ENCODE data around the gene LRRC8D.

LRRC8D gene

DNA sequence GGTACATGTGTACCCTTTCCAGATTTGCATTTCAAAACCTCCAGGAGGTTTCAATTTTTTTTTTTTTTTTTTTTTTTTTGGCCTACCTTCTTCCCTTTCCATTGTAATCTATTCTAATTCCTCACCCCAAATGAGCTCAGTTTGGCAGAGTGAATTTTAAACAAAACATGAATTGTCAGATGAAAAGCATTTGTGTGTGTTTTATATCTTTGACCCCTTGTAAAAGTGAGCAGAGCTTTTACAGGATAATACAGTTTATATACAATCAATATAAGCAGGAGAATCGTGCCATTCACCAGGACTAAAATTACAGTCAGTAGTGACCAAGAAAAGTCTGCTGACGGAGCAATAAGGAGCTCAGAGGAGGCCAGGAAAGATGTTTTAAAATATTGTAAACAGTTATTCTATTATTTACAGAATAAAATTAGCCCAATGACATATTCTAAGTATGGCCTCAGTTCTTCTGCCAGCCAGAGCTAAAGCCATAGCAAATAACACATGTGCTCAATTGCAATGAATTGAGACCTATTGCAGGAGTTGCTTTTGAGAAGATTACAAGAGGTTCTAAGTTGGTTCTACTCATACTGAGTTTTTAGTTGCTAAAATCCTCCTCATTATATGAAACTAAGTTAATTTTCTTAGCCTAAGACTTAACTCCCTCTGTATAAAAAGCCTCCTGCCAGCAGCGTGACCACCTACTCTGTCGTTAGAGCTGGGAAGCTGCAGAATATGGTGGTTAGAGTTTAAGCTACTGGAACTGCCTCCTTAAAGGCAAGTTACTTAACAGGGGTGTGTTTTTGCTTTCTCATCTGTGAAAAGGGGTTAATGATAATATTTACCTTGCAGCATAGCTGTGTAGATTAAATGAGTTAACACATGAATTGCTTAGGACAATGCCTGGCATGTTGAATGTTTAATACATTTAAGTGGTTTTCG lies 123.3 kb downstream of the LRRC8D start:
- no peak for DNase-seq

DNA sequence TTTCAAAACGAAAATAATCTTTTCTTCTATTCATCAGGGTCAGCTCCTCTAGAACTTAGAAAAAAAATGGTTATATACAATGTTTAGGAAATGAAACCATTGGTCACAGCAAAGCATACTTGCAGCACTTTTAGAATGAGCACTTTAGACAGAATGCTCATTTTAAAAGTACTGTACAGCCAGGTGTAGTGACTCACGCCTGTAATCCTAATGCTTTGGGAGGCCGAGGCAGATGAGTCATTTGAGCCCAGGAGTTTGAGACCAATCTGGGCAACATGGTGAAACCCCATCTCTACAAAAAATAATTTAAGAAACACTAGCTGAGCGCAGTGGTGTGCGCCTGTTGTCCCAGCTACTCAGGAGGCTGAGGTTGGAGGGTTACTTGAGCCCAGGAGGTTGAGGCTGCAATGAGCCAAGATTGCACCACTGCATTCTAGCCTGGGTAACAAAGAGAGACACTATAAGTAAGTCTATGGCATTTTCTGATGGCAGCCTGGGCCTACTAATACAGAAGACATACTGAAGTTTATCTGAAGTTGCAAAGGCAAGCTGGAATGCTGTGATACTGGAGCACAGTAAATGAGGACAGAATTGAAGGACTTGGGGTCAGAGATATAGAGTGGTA lies 125.1 kb downstream of the LRRC8D start:
- DNase-seq: no peak

DNA sequence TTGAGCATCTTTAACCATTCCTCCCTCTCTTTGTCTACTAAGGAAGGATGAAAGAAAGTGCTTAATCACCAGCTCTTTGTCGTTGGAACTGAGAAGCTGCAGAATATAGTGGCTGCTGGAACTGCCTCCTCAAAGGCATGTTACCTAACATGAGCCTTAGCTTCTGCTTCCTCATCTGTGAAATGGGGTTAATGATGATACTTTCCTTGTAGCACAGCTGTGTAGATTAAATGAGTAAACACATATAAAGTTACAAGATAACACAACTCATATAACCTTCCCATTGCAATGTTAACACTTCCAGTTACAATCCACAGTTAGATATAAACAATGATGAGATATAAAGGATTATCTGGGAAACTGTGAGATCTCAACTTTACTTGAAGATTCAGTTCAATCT lies 125.7 kb downstream of the LRRC8D start:
- DNase-seq: no peak

DNA sequence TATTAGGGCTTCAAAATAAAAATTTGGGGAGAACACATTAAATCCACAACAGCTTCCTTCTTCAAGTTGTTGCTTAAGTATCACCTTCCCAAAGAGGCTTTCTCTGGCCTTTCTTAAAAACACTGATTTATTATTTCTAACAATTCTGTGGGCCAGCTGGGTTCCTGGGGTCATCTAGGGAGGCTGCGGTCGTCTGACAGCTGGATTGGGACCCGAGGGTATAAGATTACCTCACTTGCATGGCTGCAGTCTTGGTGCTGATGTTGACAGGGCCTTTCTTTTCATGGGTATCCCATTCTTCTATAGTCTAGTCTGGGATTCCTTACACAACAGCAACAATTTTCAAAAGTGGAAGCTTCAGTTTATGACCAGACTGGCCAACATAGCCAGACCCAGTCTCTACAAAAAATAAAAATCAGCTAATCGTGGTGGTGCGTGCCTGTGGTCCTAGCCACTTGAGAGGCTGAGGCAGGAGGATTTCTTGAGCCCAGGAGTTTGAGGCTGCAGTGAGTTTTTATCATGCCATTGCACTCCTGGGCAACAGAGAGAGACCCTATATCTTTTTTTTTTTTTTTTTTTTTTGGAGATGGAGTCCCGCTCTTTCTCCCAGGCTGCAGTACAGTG lies 128.0 kb downstream of the LRRC8D start:
- DNase-seq: no peak

DNA sequence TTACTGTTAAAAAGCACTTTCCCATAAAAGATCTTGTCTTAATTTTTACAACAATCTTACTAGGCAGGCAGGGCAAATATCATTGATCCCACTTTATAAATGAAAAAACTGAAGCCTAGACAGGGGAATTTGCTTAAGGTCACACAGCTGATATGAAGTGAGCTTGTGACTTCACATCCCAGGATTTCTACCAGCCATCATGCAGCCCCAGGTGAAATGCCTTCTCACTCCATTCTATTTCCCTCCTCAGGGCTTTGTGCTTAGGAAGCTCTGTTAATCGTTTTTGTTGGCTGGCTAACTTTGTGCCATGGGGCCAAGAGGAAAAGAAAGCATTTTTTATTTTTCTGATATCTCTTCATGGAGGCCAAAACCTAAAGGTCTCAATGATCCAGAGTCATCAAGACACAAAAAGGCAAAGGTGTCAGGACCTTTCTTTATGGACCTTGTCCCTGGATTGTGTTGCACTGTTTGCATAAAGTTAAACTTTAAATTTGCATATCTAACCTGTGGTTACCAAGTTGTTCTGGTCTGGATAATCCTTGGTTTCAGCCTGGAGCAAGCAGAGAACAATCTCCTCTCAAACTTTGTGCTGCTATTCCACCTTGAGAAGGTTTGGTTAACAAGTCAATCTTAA lies 129.3 kb downstream of the LRRC8D start:
- DNase-seq: no peak

DNA sequence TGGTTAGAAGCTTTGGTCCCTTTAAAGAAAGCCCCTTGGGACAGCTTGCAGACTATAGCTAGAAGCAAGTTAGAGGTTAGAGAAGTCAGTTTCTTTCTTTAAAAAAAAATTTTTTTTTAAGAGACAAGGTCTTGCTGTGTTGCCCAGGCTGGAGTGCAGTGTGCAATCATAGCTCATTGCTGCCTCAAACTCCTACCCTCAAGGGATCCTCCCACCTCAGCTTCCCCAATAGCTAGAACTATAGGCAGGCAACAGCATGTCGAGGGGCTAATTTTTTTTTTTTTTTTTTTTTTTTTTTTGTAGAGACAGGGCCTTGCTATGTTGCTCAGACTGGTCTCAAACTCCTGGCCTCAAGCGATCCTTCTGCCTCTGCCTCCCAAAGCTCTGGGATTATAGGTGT lies 129.9 kb downstream of the LRRC8D start:
- no peak for DNase-seq

DNA sequence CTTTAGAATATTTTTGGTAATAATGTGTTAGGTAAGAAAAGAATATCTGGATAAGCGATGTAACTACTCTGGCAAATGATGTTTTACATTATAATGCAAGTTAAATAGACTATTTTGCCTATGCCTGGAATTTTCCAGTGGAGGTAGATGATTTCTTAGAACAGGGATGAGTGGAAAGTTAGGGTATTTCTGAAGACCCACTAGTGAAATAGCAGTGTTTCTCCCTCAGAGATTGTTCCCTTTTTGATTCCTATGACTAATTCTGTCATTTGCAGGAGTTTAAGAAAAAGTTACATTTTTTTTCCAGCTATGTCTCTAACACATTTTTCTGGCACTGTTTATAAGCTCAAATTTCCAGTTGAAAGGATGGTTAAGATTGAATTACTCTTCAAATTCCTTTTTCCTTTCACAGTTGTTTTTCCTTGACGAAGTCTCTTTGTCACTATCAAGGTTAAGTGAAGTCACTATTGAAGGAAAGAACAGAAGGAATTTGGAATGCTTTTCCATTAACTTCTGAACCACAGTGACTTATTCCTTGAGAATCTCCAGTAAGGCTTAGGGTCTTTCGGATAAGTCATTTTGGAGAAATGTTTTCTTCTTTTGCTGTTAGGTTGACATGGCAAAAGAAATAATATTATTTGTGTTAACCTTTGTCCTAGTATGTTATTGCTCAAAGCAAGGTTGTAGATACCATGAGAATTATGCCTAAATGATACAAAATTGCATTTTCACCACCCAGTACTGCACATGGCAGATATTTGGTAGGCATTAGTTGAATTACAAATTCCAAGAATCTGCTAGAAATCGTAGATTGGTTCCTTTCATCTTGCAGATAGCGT lies 131.2 kb downstream of the LRRC8D start:
- no peak for DNase-seq

DNA sequence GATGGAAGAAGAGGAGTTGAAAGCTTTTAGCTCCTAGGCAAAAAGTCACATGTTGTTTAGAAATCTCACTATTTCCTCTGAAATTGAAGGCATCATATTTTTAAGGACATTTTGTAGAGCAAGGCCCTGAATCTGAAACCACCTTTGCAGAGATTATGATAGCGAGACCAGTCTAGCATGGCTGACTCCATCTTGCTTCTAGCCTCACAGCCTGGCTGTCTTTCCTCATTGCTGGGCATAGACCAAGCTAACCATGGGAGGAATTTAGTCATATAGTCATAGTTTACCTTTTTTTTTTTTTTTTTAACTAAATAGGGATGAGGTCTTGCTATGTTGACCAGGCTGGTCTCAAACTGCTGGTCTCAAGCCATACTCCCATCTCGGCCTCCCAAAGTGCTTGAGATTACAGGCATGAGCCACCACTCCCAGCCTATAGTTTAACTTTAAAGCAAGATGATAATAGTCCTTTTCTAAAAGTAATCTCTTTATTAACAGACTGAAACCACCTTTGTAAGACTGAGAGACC lies 131.8 kb downstream of the LRRC8D start:
- no peak for DNase-seq

DNA sequence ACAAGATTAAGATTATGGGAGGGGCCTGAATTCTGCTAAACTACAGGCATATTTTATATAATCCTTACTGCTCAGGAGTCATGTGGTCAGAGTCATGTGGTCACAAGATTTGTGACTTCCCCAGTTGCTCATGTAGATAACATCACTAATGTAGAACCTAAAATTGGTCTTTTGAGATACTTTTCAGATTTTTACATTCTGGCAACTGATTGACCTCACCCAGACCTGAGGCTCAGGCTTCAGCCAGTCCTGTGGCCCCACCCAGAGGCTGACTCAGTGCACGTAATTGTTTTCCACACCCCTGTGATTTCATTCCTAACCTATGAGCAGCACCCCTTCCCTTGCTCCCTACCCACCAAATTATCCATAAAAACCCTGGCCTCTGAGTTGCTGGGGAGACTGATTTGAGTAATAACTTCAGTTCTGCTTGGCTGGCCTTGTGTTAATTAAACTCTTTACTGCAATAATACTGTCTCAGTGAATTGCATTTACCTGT lies 132.3 kb downstream of the LRRC8D start:
- peak; percentile 36 for DNase-seq

DNA sequence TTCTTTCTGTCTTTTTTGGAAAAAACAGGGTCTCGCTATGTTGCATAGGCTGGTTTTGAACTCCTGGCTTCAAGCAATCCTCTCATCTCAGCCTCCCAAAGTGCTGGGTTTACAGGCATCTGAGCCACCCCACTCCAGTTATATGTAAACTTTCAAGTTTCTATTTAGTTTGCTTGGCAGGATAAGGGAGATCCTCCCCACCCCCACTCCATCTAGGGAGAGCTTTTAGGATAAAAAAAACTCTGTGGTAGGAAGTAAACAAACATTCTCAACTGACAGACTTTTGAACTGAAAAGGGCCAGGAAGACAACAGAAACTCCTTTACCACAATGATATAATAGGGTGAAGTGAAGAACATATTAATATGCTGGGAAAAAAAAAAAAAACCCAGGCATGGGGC lies 133.1 kb downstream of the LRRC8D start:
- DNase-seq: no peak

DNA sequence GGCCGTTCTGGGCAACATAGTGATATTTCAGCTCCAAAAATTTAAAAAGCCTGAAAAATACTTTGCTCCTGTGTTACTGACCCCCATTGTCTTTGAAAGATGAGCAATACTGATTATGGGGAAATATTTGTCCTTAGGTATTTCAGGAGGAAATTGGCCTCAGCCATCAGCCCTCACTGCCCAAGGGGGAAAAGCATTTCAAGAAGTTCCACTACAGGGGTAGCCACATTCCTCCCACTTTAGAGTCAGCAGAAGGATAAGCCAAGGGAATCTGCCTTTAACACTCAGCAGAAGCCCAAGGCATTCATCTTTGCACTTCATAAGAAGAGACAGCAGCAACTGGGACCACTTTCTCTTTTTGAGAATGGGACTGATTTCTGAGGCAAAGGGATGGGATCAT lies 133.6 kb downstream of the LRRC8D start:
- no peak for DNase-seq

DNA sequence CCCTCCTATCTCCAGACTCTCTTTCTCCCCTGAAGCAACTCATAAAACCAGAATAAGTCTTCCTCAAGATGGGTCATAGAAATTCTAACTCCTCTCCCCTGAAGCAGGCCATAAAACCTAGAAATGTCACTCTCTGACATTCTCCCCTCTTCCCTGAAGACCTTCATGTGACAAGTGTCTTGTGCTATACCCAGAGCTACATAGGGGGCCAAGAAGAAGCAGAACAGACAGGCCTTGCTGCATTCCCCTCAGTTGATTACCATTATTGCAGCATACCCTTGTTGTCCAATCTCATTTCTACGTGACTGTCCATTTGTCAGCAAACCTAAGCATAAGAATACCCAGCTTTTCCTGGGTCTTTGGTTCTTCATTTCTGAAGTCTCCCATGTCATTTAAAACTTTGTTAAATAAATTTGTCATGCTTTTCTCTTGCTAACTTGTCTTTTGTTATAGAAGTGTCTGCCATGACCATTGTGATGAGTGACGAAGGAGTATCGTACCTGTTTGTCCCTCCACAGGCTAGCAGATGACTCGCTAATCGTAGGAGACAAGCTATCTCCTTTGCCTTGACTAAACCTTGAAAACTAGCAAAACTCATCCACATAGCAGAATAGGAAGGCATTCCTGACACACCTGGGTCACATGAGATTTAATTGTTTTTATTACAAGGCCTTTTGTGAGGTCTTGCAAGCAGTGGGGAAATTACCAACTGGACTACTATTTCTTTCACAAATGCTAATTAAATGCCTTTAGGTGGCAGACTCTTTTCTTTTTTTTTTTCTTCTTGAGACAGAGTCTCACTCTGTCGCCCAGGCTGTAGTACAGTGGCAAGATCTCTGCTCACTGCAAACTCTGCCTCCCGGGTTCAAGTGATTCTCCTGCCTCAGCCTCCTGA lies 134.7 kb downstream of the LRRC8D start:
- no peak for DNase-seq

DNA sequence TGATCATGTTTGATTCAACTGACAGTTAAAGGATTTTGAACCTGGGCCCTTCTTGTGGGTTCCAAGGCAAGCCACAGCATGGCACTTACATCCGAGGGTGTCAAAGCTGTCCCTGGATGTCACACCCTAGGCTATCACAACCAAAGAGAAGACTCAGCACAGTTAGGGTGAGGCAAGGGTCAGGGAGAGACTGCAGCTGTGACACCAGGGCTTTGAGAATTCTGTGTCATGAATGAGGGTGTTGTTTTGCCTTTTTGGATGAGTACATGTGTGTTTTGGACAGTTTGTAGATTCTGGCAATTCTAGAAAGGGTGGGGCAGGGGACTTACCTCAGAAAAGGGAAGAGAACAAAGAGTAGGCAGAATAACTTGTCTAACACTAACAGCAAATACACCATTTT lies 136.3 kb downstream of the LRRC8D start:
- DNase-seq: no peak

DNA sequence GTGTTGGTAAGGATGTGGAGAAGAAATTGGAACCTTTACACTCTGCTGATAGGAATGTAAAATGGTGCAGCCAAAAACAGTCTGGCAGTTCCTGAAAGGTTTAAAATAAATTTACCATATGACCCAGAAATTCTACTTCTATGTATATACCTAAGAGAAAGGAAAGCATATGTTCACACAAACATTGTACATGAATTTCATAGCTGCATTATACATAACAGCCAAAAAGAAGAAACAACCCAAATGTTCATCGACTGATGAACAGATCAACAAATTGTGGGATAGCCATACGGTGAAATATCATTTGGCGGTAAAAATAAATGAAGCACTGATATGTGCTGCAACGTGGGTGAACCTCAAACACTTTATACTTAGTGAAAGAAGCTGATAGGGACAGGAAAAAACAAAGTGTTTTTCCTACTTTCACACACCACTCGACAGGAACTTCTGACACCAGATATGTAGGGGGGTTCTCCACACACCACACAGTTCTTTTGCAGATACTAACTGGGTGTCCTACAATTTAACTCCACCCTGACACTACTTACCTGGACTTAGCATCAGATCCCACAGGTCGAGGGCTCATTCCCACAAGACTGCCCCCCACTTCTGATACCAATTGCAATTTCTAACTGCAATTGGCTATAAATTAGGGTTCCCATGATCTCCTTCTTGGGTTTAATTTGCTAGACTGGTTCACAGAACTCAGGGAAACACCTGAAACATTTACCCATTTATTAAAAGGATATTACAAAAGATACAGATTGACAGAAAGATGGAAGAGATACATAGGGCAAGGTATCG lies 138.2 kb downstream of the LRRC8D start:
- no peak for DNase-seq

DNA sequence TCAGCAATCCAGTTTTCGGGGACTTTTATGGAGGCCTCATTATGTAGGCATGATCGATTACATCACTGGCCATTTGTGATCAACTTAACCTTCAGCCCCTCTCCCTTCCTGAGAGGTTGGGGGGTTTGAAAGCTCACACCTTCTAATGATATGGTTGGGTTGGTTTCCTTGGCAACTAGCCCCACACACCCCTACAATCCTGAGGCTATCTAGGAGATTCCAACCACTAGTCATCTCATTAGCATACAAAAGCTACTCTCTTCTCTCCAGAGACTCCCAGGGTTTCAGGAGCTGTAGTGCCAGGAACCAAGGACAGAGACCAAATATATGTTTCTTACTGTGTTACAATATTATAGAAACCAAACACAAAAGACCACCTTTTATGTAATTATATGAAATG lies 138.9 kb downstream of the LRRC8D start:
- DNase-seq: no peak

DNA sequence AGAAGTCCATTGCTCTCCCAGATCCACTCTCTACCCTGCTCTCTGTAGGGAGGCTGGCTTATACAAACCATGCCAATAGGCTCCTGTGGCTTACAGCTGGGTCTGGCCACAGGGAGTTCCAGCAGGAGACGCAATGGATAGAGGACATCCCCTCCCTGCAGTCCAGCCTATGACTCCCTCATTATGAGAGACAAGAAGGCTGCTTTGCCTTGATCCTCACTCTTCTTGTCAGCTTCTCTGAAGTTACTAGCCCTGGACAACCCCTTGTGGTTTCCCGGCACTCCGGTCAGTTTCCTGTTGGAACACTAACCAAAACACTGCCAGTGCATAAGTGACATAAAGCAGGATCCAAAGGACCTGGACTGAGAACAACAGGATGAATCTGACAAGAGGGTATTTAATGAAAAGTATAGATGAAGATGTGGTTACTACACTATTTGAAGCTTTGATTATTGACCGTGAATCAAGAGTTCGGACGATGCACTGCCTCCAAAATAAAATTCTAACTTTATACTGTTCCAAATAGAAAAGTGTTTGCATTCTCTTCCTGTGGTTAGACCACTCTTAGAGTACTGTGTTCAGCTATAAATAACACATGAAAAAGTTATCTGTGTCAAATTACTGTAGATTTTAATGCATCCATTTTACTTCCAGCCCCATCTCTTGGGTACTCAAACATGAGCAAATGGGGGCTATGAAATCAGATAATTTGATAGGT lies 141.4 kb downstream of the LRRC8D start:
- no peak for DNase-seq

DNA sequence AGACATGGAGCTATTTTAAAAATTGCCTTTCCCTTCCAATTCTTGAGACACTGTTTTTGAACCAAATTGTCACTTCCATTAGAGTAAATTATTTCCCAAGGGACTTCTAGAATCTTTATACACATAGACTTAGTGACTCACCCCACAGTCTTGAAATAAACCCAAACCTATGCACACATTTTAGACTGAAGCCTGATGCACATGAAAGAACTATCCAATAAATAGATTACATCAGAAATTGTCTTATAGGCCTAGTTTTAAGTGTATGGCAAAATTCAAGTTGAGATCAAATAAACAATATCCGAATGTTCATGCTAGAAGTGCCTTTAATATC lies 141.9 kb downstream of the LRRC8D start:
- no peak for DNase-seq

DNA sequence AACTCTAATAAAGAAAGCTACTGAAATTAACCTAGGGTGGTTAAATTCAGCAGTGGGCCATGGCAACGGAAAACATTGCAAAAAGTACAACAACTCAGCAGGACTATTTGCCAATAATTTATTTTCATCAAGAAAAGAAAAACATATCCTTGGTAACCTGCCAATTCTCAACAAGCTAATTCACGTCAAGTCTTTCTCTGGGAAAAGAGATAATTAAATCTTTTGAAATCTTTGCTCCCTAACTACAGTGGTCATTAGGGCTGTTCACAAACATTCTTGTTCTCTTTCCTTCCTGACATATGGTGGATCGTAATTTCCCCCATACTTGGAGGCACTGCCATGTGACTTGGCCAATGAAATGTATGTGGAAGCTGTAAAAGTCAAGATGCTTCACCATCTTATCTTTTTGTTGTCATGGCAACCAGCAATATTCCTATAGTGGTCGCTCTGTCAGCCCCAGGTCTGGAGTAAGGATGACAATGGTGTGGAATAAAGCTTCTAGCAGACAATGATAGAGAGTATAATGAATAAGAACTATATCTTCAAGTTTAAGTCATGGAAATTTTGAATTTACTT lies 144.4 kb downstream of the LRRC8D start:
- no peak for DNase-seq

DNA sequence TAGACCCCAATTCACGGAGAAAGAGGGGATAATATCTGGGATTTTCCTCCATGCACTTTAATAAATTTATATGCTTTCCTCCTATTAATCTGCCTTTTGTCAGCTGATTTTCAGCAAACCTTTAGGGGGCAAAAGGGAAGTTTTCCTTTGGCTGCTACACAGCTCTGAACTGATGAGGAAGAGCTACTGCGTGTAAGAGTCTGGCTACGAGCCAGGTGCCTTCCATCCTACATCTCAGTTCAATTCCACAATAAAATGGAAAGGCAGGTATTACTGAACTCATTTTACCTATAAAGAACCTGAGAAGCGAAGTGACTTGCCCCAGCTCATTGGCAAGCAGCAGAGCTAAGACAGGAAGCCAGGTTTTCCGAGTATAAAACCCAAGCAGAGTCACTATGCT lies 145.8 kb downstream of the LRRC8D start:
- DNase-seq: no peak

Measured in CD4-positive, alpha-beta T cell treated with Interleukin-10 for 1 hour (primary cell).